Ectodermal cell (in vitro differentiated cells): ENCODE data around the gene PSMD9.

Experiments used
- H3K27ac ChIP-seq: 2 replicates; pipeline ENCODE4 v1.7.0; 2013; ENCODE audit warnings: mild to moderate bottlenecking, low read depth, low read length; ENCODE audit not compliant: insufficient read depth, poor library complexity, severe bottlenecking
- H3K27me3 ChIP-seq: 2 replicates; pipeline ENCODE4 v1.7.0; 2013; ENCODE audit warnings: mild to moderate bottlenecking, low read length; ENCODE audit not compliant: insufficient read depth, control insufficient read depth, poor library complexity, severe bottlenecking
- H3K36me3 ChIP-seq: one replicate; pipeline ENCODE4 v1.7.0; 2013; ENCODE audit warnings: low read length; ENCODE audit not compliant: control insufficient read depth, insufficient read depth
- H3K4me1 ChIP-seq: one replicate; pipeline ENCODE4 v1.7.0; 2013; ENCODE audit warnings: low read length; ENCODE audit not compliant: control insufficient read depth, insufficient read depth
- H3K4me3 ChIP-seq: 2 replicates; pipeline ENCODE4 v1.7.0; 2013; ENCODE audit warnings: low read depth, low read length, control low read depth; ENCODE audit not compliant: insufficient read depth
- H3K9me3 ChIP-seq: 2 replicates; pipeline ENCODE4 v1.7.0; 2013; ENCODE audit warnings: mild to moderate bottlenecking, low read length, moderate library complexity; ENCODE audit not compliant: control insufficient read depth
- WGBS, 2 experiments: methylation state at CpG; one replicate each; pipeline ENCODE4 v1.1.7; 2013; ENCODE audit warnings: missing lambda C conversion rate in 2 of 2; 5-methylcytosine and 5-hydroxymethylcytosine counted together

PSMD9 gene

DNA sequence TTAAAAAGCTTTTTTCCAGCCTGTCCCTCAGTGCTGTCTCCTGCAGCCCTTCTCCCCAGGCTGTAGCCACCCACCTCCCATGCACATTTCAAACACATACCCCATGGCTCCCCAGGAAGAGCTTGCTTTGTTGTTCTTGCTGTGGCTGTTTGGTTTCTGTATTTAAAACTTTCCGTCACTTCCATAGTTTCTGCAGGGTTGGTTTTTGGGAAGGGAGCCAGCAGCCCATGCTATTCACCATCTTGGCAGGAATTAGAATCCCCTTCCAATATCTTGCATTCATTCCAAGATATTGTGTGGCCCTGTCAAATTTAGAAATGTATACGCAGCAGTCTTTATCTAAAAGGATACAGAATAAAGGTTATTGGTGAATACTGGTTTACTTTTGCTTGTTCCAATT is 59.4 kb downstream of the PSMD9 start:
- WGBS, 2 experiments: 82 to 83% methylated on average over 1 to 2 of the region's 2 CpGs
- Histone ChIP-seq H3K4me1 (no peaks in the 10 kb centered on the region), H3K27ac (no peak overlapping the region), H3K9me3 (no peaks in the 10 kb centered on the region), H3K27me3 (no peaks in the 10 kb centered on the region), H3K4me3 (no peak overlapping the region), H3K36me3 (no peaks in the 10 kb centered on the region)

DNA sequence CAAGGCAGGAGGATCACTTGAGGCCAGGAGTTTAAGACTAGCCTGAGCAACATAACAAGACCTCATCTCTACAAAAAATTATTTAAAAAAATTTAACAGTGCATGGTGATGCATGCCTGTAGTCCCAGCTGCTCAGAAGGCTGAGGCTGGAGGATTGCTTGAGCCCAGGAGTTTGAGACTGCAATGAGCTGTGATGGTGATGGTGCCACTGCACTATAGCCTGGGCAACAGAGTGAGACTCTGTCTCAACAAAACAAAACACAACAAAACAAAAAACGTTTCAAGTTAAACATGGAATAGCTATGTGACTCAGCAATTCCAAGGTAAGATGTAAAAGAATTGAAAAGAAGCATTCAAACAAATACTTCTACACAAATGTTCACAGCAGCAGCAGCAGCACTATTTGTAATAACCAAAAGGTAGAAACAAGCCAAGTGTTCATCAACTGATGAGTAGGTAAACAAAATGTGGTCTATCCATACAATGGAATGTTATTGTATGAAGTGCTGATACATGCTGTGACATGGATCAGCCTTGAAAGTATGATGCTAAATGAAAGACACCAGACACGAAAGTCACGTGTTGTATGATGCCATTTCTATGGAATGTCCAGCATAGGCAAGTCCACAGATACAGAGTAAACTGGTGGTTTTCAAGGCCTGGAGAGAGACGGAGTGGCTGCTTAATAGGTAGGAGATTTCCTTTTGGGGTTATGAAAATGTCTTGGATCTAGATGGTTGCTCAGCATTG is 61.2 kb downstream of the PSMD9 start:
- Histone ChIP-seq H3K36me3 (no peaks in the 10 kb centered on the region), H3K9me3 (no peaks in the 10 kb centered on the region), H3K27me3 (no peaks in the 10 kb centered on the region), H3K4me3 (no peak overlapping the region), H3K4me1 (no peaks in the 10 kb centered on the region), H3K27ac (no peak overlapping the region)
- WGBS, 2 experiments: 85 to 92% methylated on average over 4 of the region's 4 CpGs

DNA sequence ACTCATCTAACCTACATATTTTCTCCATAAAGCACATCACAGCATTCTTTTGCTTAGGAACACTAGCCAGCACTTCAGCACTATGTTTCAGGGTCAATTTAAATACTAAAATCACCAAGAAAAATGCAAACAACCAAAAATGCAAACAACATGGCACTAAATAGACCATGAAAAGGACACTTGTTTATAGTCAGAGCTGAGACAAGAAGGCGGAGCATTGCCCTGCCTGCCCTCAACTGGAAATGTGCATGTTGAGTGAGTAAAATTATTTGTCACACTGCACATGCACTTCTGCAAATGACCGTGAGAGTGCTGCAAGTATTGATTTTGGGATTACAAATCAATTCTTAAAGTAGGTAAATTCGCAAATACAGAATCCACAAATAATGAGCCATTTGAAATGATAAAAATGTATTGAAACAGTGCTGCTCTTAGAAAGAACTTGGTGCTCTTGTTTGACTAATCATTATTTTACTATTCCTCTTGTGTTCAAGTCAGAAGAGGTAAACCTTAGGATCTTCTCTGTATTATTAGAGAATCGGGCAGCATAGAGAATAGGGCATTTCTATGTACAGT is 64.6 kb downstream of the PSMD9 start:
- H3K36me3 ChIP-seq: no peaks in the 10 kb centered on the region
- no peaks in the 10 kb centered on the region for H3K9me3 ChIP-seq
- H3K27me3 ChIP-seq: no peaks in the 10 kb centered on the region
- H3K4me3 ChIP-seq: no peak overlapping the region
- 92 to 96% methylated on average over 4 of the region's 4 CpGs for WGBS, 2 experiments
- no peaks in the 10 kb centered on the region for H3K4me1 ChIP-seq
- no peak overlapping the region for H3K27ac ChIP-seq

DNA sequence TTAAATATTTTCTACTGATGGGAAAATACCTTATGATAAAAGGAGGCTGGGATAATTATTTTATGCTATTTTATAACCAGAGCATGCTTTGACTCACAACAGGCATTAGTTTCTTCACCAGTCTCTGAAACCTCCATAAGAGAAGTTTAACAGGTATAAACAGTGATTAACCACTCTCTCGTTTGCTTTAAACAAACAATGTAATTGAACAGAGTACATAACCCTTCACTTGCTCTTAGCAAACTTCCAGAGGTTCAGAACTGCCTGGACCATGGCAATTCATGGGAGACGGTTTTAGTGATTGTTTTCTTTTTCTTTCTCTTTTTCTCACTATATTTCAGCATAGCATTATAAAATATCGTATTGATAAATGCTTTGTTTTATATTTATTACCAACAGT is 65.1 kb downstream of the PSMD9 start:
- H3K4me3 ChIP-seq: no peak overlapping the region
- no peaks in the 10 kb centered on the region for H3K27me3 ChIP-seq
- no peaks in the 10 kb centered on the region for H3K36me3 ChIP-seq
- 91 to 94% methylated on average over 1 to 2 of the region's 3 CpGs for WGBS, 2 experiments
- H3K9me3 ChIP-seq: no peaks in the 10 kb centered on the region
- no peak overlapping the region for H3K27ac ChIP-seq
- H3K4me1 ChIP-seq: no peaks in the 10 kb centered on the region

DNA sequence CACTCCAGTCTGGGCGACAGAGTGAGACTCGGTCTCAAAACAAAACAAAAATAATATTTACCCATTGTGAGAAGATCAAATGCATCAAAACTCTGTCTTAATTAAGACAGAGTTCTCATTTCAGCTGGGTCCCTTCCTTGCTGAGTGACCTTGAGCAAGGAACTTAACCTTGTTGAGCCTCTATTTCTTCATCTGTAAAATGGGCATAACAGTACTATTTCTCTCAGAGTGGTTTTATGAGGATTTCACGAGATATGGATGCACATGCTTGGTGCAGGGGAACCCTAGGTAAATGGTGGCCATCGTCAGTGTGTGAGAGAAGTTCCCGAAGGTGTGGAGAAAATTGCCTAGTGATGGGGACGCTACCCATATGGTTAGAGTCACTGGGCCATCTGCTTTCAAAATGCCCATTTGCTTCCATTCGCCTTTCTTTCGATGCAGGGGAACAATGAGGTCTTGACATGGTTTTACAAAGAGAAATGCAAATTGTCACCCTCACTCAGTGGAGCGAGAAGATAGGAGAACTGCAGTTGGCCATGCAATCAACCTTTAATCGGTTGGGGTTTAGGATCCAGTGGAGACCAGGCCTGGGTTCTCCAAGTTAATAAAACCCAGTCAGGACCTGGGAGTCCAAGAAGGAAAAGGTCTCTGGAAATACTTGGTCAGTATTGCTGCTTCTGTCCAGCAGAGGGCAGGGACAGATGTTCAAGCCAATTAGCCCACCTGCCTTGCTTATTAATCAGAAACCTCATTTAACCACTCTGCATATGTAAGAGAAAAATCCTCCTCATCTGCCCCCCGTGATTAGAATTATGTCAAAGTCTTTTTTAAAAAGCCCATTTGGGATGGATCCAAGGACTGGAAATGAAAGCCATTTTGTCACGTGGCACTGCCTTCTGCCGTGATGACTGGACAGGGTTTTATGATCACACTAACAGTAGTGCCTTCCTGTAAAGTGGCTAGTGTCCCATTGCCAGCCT is 67.0 kb downstream of the PSMD9 start:
- H3K9me3 ChIP-seq: no peaks in the 10 kb centered on the region
- H3K36me3 ChIP-seq: no peaks in the 10 kb centered on the region
- WGBS, 2 experiments: 93% methylated on average over 13 of the region's 13 CpGs
- H3K27ac ChIP-seq: no peak overlapping the region
- no peak overlapping the region for H3K4me3 ChIP-seq
- H3K4me1 ChIP-seq: no peaks in the 10 kb centered on the region
- no peaks in the 10 kb centered on the region for H3K27me3 ChIP-seq

DNA sequence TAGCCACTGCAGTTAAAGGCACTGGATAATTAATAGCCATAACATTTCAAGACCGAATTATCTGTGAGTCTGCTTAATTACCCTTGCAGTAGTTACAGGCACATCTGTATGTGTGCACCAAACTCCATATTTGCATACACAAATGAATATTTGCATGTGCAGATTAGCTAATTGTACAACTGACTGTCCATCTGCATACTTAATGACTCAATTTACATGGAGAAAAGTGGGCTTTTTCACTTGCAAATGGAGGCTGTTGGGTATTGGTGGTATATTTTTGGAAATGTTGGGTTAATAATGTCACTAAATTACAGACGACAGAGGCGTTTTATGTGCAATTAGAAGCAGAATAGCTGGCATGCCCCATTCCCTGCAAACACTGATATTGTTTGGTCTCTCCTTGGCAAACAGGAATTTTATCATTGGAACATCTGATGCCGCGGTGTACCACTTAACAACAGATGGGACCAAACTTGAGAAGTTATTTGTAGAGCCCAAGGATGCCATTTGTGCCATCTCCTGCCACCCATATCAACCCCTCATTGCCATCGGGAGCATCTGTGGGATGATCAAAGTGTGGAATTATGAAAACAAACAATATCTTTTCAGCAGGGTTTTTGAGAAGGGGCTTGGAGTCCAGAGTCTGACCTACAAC is 69.4 kb downstream of the PSMD9 start:
- Histone ChIP-seq H3K27ac (no peak overlapping the region), H3K27me3 (no peaks in the 10 kb centered on the region), H3K36me3 (no peaks in the 10 kb centered on the region), H3K9me3 (no peaks in the 10 kb centered on the region), H3K4me1 (no peaks in the 10 kb centered on the region), H3K4me3 (no peak overlapping the region)
- WGBS, 2 experiments: 93 to 96% methylated on average over 5 to 6 of the region's 6 CpGs

DNA sequence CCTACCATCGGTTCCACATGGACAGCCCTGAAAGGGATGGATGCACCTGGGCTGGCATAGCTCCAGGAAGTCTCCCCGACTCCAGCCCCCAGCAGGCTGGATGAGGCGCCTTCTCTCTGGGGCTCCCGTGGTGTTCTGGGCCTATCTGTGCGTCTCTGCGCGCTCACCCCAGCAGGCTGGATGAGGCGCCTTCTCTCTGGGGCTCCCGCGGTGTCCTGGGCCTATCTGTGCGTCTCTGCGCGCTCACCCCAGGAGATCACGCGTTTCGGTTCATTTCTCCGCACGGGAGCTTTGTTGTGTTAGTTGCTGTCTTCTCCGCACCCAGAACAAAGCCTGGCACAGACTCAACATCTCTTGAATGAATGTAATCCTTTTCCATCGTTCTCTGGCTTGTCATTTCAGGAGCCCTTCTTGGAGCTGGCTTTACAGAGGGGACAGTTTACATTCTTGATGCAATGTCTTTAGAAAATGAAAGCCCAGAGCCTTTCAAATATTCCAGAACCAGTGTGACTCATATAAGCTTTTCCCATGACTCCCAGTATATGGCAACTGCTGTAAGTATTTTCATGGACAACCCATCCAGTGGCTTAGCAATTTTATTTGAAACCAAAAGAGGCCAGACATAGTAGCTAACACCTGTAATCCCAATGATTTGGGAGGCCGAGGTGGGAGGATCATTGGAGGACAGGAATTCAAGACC is 70.1 kb downstream of the PSMD9 start:
- Histone ChIP-seq H3K36me3 (no peaks in the 10 kb centered on the region), H3K27ac (no peak overlapping the region), H3K4me1 (no peaks in the 10 kb centered on the region), H3K27me3 (no peaks in the 10 kb centered on the region), H3K9me3 (no peaks in the 10 kb centered on the region), H3K4me3 (no peak overlapping the region)
- WGBS, 2 experiments: 86 to 90% methylated on average over 21 of the region's 21 CpGs

DNA sequence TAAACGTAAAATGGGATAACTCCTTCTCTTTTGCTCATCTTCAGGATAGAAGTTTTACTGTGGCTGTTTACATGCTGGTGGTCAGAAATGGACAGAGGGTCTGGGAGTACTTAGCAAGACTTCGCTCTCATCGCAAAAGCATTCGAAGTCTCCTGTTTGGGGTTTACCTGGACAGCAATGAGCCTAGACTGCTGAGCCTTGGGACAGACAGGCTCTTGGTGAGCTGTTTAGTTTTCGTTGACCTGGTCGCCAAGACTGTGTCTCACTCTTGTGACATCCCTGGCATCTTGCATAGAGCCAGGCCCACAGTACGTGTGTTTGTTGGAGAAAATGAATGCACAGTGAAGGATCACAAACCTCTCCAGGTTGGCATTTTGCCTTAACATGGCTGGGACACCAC is 72.0 kb downstream of the PSMD9 start:
- Histone ChIP-seq H3K9me3 (no peaks in the 10 kb centered on the region), H3K27me3 (no peaks in the 10 kb centered on the region), H3K36me3 (no peaks in the 10 kb centered on the region), H3K4me1 (no peaks in the 10 kb centered on the region), H3K27ac (no peak overlapping the region), H3K4me3 (no peak overlapping the region)
- WGBS, 2 experiments: 93% methylated on average over 7 of the region's 7 CpGs

DNA sequence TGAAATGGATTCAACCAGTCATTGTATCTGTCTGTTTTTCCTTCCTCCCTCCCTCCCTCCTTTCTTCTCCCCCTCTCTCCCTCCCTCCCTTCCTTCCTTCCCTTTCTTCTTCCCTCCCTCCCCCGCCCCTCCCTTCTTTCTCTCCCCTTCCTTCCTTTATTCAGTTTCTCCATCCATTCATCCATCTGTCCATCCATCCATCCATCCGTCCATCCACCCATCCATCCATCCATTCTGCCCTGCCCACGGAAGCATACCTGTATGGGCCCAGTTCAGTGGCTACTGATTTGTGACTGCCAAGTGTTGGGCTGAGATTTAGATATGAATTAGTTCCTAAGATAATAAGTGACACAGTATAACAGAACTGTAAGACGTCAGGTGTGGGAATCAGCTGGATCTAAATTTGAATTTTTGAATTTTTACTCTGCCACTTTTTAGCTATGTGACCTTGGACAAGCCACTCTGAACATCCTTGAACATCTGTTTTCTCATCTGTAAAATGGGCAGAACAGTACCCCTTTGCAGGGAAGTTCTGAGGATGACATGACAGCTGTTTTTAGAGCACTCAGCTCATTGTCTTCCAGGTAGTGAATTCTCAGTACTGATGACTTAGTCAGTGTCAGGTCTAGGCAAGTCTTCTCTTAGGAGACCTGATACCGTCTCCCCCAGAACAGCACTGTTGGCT is 72.7 kb downstream of the PSMD9 start:
- Histone ChIP-seq H3K27me3 (no peaks in the 10 kb centered on the region), H3K9me3 (no peaks in the 10 kb centered on the region), H3K4me3 (no peak overlapping the region), H3K27ac (no peak overlapping the region), H3K4me1 (no peaks in the 10 kb centered on the region), H3K36me3 (no peaks in the 10 kb centered on the region)
- WGBS, 2 experiments: 80 to 86% methylated on average over 5 of the region's 5 CpGs
